ENCODE results near the gene FSHR.

- TF ChIP-seq CTCF (IDR thresholded peaks at IDR 0.05) (no peak), POLR2A (IDR thresholded peaks at IDR 0.05) (no peak)
Measured at GRCh38 chr2:49131801-49132200, 22.5 kb downstream of the FSHR start.
